MM.1S (cell line): ENCODE results near the gene TMEM134.
A peak's percentile ranks its signal among the peaks of the same experiment; 100 is the strongest.
"Not testable (repeated sequence)": the region's sequence is repeated elsewhere in the genome, so short reads cannot be mapped to it uniquely, and the experiment has no call there.

Source experiments
- DNase-seq: peaks from one replicate; pipeline ENCODE4 v3.0.0-alpha.2; 2015
- H2AFZ ChIP-seq: fragments of 300-600 bp; sonication (generic); 2 replicates; pipeline ENCODE4 v1.6.0; 2016; ENCODE audit warnings: antibody characterized with exemption, low read length
- H3F3A ChIP-seq: fragments of 300-600 bp; sonication (generic); 2 replicates; pipeline ENCODE4 v1.6.1; 2016; ENCODE audit warnings: mild to moderate bottlenecking, antibody characterized with exemption, low read length, moderate library complexity, mixed read lengths; ENCODE audit not compliant: insufficient read depth
- H3K27ac ChIP-seq: fragments of 300-600 bp; sonication (generic); 2 replicates; pipeline ENCODE4 v1.5.1; 2016; ENCODE audit warnings: mild to moderate bottlenecking, low read length
- H3K27me3 ChIP-seq: fragments of 300-600 bp; sonication (generic); replicated peaks from 2 replicates; pipeline ENCODE4 v1.6.0; 2016; ENCODE audit warnings: low read length; ENCODE audit not compliant: insufficient read depth
- H3K36me3 ChIP-seq: fragments of 300-600 bp; sonication (generic); replicated peaks from 2 replicates; pipeline ENCODE4 v1.6.1; 2016; ENCODE audit warnings: mild to moderate bottlenecking, low read length, mixed read lengths; ENCODE audit not compliant: insufficient read depth
- H3K4me1 ChIP-seq: fragments of 300-600 bp; sonication (generic); 2 replicates; pipeline ENCODE4 v1.6.1; 2016; ENCODE audit warnings: low read length, mixed read lengths
- H3K4me2 ChIP-seq: fragments of 300-600 bp; sonication (generic); 2 replicates; pipeline ENCODE4 v1.6.0; 2016; ENCODE audit warnings: low read depth, low read length
- H3K4me3 ChIP-seq: fragments of 300-600 bp; sonication (generic); 2 replicates; pipeline ENCODE4 v1.5.1; 2016; ENCODE audit warnings: low read length, mixed read lengths
- H3K79me2 ChIP-seq: fragments of 300-600 bp; sonication (generic); 2 replicates; pipeline ENCODE4 v1.6.1; 2016; ENCODE audit warnings: mixed run types, low read length, mixed read lengths
- H3K9ac ChIP-seq: fragments of 300-600 bp; sonication (generic); 2 replicates; pipeline ENCODE4 v1.6.1; 2016; ENCODE audit warnings: low read length, mixed read lengths
- H3K9me2 ChIP-seq: fragments of 300-600 bp; sonication (generic); replicated peaks from 2 replicates; pipeline ENCODE4 v1.6.1; 2016; ENCODE audit warnings: mild to moderate bottlenecking, low read length, mixed read lengths; ENCODE audit not compliant: insufficient read depth
- H3K9me3 ChIP-seq: fragments of 300-600 bp; sonication (generic); replicated peaks from 2 replicates; pipeline ENCODE4 v1.6.1; 2016; ENCODE audit warnings: mild to moderate bottlenecking, low read length, mixed read lengths; ENCODE audit not compliant: insufficient read depth
- H4K20me1 ChIP-seq: fragments of 300-600 bp; sonication (generic); 2 replicates; pipeline ENCODE4 v1.6.1; 2016; ENCODE audit warnings: mild to moderate bottlenecking, low read length, moderate library complexity, mixed read lengths; ENCODE audit not compliant: insufficient read depth
- CTCF ChIP-seq: fragments of 300-600 bp; sonication (generic); IDR thresholded peaks from 2 replicates; pipeline ENCODE4 v1.5.1; 2016; ENCODE audit warnings: antibody characterized with exemption, low read length, mixed read lengths
- EZH2 ChIP-seq: fragments of 300-600 bp; sonication (generic); optimal IDR thresholded peaks from 2 replicates; pipeline ENCODE3; 2017; ENCODE audit warnings: low read depth, mild to moderate bottlenecking, antibody characterized with exemption, low read length, mixed read lengths
- EZH2phosphoT487 ChIP-seq: fragments of 300-600 bp; sonication (generic); IDR thresholded peaks from 2 replicates; pipeline ENCODE4 v1.6.1; 2018; ENCODE audit warnings: antibody characterized with exemption, low read length

The TMEM134 gene

DNA sequence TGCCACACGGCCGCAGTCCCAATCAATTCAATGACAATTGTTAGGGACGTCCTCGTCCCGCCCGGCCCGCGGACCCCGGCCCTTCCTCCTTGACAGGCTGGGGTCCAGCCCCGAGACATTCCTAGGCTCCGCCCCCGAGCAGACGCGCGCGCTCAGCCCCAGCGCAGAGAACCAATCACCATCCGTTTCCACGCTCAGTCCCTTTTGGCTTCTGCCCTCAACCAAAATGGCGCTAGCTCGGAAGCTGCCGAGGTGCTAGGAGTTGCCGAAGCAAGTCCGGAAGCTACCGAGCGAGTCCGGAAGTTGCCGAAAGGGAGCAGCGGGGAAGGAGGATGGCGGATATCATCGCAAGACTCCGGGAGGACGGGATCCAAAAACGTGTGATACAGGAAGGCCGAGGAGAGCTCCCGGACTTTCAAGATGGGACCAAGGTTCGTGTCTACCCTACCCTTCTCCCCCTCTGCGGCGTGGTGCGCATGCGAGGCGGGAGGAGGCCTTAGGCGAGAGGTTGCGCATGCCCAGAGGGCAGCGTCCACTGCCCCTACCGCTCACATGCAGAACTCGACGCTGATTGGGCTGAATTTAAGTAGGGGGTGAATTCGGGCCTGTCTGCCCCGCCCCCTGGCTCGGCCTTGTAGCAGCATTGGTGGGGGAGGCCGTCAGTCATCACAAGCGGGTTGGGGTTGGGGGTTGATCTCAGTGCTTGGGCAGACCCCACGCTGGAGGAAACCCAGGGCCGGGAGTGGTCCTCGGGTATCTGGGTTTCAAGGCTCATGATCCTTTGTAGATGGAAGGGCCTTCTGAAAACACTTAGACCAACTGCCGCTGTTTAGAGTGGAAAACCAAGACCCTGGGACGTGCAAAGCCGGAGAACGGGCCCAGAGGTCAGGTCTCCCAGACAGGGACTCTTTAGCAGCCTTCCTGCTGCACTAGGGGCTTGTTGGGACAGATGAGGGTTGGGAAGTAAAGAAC, 14.1 kb upstream of the TMEM134 start, which contains the start of gene AIP:
Gene AIP (plus strand): TSS at position 200 of the 972 bp plus-strand sequence. CDS start 133 bp downstream, at position 333.
- H3K79me2 ChIP-seq: peaks cover 26% of the 10 kb centered on the region
- DNase-seq: peak; percentile 99
- no peak for TF ChIP-seq EZH2phosphoT487
- no peak for TF ChIP-seq EZH2
- no peak for TF ChIP-seq CTCF
- H3K4me2 ChIP-seq: peak within 1 kb of the TSS; percentile 56
- no peaks in the 10 kb centered on the region for H3K9me2 ChIP-seq
- H3K4me1 ChIP-seq: peaks cover 20% of the 10 kb centered on the region
- H3K27ac ChIP-seq: peak within 1 kb of the TSS; percentile 38; the same call in 1 of the 2 replicates
- peak within 1 kb of the TSS; percentile 90 for H2AFZ ChIP-seq
- peak within 1 kb of the TSS; percentile 67 for H3K4me3 ChIP-seq
- H3F3A ChIP-seq: no peaks in the 10 kb centered on the region
- no peaks in the 10 kb centered on the region for H3K36me3 ChIP-seq
- H4K20me1 ChIP-seq: no peaks in the 10 kb centered on the region
- H3K9me3 ChIP-seq: no peaks in the 10 kb centered on the region
- H3K9ac ChIP-seq: peak within 1 kb of the TSS; percentile 55
- H3K27me3 ChIP-seq: peaks cover 21% of the 10 kb centered on the region

- TF ChIP-seq EZH2phosphoT487 (no peak), EZH2 (no peak), CTCF (no peak)
- Histone ChIP-seq H3K27me3 (peaks cover 21% of the 10 kb centered on the region), H3K27ac (peak overlapping the region; percentile 38; the same call in 1 of the 2 replicates), H3F3A (no peaks in the 10 kb centered on the region), H3K9me2 (no peaks in the 10 kb centered on the region), H3K4me2 (peak overlapping the region; percentile 56), H3K9ac (peak overlapping the region; percentile 55; the same call in 1 of the 2 replicates), H3K79me2 (peaks cover 26% of the 10 kb centered on the region), H2AFZ (peak overlapping the region; percentile 90), H3K36me3 (no peaks in the 10 kb centered on the region), H3K4me1 (peaks cover 20% of the 10 kb centered on the region), H4K20me1 (no peaks in the 10 kb centered on the region), H3K4me3 (peak overlapping the region; percentile 67), H3K9me3 (no peaks in the 10 kb centered on the region)
- DNase-seq: no peak
These were observed 13.3 kb upstream of the TMEM134 start for GRCh38 chr11:67482275-67482826.

DNA sequence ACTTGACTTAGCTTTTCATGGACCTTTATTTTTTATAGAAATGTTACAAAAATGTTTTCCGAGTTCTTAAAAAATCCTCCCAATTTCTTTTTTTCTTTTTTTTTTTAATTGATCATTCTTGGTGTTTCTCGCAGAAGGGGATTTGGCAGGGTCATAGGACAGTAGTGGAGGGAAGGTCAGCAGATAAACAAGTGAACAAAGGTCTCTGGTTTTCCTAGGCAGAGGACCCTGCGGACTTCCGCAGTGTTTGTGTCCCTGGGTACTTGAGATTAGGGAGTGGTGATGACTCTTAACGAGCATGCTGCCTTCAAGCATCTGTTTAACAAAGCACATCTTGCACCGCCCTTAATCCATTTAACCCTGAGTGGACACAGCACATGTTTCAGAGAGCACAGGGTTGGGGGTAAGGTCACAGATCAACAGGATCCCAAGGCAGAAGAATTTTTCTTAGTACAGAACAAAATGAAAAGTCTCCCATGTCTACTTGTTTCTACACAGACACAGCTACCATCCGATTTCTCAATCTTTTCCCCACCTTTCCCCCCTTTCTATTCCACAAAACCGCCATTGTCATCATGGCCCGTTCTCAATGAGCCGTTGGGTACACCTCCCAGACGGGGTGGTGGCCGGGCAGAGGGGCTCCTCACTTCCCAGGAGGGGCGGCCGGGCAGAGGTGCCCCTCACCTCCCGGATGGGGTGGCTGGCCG, 8.4 kb upstream of the TMEM134 start:
- not testable (repeated sequence) for H2AFZ ChIP-seq, DNase-seq, H3K79me2 ChIP-seq, H3F3A ChIP-seq, H3K4me3 ChIP-seq, H4K20me1 ChIP-seq, H3K36me3 ChIP-seq, H3K9me3 ChIP-seq, H3K9me2 ChIP-seq, H3K9ac ChIP-seq, H3K27ac ChIP-seq, H3K4me2 ChIP-seq, H3K4me1 ChIP-seq
- peaks cover 36% of the 10 kb centered on the region for H3K27me3 ChIP-seq

- H3K27ac ChIP-seq, H3K36me3 ChIP-seq, H3K9me3 ChIP-seq, H3K4me2 ChIP-seq, H3K4me3 ChIP-seq, H3K9ac ChIP-seq, H4K20me1 ChIP-seq, H3K4me1 ChIP-seq, H3K9me2 ChIP-seq, H3K79me2 ChIP-seq, DNase-seq, H3F3A ChIP-seq, H2AFZ ChIP-seq: not testable (repeated sequence)
- peaks cover 36% of the 10 kb centered on the region for H3K27me3 ChIP-seq
These were observed 7.6 kb upstream of the TMEM134 start for GRCh38 chr11:67476692-67477091.
